GM19099 (cell line): ENCODE data around the gene OPCML.

Source experiments
- POLR2A ChIP-seq: IDR thresholded peaks from 3 replicates; pipeline ENCODE4 v1.6.1; 2011; ENCODE audit warnings: low read depth; ENCODE audit not compliant: insufficient read length; ENCODE audit errors: extremely low read depth

Gene OPCML

DNA sequence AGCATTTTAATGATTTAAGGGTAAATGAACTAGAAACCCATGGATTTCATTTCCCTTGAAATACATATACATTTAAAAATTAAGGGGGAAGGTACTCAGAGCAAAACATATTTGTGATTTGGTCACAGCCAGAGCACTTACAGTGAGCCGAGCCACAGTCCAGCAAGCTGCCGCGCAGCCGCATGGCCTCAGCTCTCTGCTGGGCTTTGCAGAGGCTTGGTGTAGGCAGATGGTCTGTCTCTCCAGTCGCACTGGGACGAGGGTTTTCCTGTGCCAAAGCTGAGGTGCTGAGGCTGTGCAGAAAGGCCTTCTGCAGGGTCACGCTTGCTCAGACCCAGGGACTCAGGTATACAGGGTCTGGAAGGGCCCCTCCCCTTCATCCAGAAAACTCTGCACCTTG, 367.3 kb downstream of the OPCML start:
- TF ChIP-seq POLR2A = no peak

- TF ChIP-seq POLR2A = no peak
These were observed 368.6 kb downstream of the OPCML start for GRCh38 chr11:133163463-133164419.

DNA sequence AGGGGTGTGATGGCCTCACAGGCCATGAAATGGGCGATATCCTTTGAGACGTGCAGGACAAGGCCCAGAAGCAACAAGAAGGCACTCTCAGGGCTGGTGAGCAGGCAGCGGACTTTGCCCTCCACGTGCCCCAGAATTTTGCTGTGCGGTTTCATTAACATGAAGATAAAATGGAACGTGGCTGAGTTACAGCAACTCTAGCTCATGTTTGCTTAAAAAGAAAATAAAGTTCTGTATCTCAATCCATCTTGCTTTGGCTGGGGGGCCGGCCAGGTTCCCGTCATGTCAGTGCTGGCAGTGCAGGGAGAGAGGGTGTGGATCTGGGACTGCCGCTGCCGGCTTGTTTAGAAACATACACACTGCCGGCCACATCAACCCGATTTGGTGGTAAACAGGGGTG, 370.1 kb downstream of the OPCML start:
- TF ChIP-seq POLR2A = no peak

DNA sequence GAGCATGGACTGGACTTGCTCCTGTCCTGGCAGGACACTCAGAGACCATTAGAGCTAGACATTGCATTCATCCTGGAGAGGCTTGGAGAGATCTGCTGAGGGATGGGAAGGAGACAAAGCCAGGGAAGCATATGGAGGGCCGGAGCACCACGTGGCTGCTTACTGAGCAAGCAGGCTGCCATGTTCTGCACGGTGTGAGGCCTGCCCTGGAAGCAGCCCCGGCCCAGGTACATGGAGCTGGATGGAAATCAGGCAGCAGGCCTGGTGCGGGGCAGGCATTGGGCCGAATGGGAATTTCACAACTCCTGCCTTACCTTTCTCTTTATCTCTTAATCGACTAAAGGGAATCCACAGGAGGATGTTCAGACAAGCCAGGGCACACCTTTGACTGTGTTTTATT, 371.5 kb downstream of the OPCML start:
- no peak for TF ChIP-seq POLR2A

DNA sequence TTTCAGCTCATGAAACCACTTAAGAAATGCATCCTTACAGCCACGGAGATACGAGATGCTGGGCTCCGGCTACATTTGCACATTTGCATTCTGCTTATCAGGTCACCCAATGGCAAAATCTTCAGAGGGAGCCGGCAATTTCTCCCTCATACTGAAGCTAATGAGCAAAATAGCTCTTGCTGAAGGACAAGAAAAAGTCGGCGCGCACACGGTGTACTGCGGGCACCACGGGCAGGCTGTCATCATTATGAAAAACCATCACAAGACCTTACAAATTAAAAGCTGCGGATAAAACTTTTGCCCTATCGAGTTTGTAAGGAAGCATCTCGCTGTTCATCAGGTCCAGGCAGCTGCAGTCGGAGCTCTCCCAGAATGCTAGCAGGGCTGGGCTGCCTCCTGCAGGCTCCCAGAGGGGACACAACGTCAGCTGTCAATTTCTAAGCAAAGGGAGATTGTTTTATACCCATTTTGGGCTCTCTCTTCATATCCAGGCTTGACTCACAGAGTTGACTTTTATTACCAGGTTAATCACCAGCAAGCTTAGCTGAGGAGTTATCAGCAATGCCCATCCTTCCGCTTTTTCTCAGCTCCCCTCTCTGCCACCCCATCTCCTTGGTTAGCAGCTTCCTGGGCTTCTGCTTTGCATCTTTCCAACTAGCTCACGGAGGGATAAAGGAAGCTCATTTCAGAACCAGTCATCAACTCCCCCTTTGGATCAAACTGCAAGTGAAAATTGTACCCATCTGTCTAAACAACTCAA, 375.1 kb downstream of the OPCML start:
- no peak for TF ChIP-seq POLR2A

- TF ChIP-seq POLR2A = no peak
These were observed 377.5 kb downstream of the OPCML start for GRCh38 chr11:133154781-133155180.

GRCh38 chr11:133154076-133154475, 378.2 kb downstream of the OPCML start:
- TF ChIP-seq POLR2A = no peak

- TF ChIP-seq POLR2A = no peak
These were observed 379.3 kb downstream of the OPCML start for GRCh38 chr11:133153031-133153430.

DNA sequence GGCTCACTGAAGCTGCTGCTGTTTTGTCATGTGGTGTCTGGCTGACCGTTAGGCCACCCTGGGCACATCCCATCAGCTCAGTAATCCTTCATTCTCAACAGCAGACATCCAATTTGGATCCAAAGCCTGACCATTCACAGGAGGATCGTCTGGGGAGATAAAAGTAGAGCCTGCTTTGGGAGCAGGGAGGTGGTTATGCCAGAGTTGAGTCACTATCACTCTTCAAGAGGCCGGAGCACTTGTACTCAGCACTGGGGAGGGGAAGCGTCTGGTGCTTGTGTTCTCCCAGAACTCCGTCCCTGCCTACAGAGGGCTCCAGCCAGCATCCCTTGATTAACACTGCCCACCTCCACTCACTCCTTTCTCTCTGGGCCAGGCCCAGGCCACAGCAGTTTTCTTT, 382.6 kb downstream of the OPCML start:
- no peak for TF ChIP-seq POLR2A

DNA sequence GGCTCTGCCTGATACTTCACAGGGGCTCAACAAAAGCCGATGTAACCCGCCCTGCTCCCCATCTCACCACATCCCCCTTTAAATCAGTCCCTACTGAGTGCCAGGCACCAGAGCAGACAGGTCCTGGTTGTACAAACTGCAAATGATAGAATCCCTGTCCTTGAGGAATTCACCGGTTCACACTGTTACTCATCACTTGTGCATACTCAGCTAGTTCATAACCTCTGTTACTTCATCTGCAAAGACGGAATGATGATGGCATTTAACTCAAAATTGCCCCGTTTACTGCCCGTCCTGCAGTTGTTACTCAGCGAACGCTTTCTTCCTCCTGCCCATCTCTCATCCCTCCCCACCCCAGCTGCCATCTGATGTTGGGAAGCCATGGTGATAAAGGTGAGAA, 384.7 kb downstream of the OPCML start:
- TF ChIP-seq POLR2A = no peak

DNA sequence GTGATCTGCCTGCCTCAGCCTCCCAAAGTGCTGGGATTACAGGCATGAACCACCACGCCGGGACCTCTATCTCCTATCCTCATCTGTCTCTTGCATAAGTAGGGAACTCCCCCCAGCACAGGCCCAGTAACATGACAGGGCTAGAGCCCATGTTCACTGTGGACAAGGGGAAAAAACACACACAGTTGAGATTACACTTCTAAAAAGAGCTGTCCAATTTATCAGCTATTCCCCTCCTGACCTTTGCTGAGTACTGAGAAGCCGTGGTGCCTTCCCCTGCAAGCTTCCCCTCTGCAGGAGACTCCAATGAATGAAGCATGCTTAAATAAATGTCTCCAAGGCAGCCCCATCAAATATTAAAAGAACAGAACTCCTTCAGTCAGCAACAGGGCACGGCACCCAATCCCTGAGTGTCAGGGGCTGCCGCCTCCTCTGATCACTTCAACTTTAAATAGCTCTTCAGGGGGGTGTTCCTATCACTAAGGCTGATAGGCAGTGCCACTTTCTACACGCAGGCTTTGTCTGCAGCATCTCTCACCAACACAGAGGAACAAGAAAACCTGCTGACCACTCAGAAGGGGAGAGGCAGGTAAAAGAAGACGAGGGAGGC, 385.5 kb downstream of the OPCML start:
- TF ChIP-seq POLR2A = no peak

- TF ChIP-seq POLR2A = no peak
These were observed 394.4 kb downstream of the OPCML start for GRCh38 chr11:133137939-133138338.

GRCh38 chr11:133137270-133137669, 395.0 kb downstream of the OPCML start:
- TF ChIP-seq POLR2A = no peak

- no peak for TF ChIP-seq POLR2A
These were observed 395.9 kb downstream of the OPCML start for GRCh38 chr11:133136376-133136775.
